KMS-11 (cell line): Measurements from ENCODE around the gene ARHGEF26.

ENCODE experiments used
- H2AFZ ChIP-seq: fragments of 200-600 bp; sonication (generic); 2 replicates; pipeline ENCODE4 v1.6.1; 2016; ENCODE audit warnings: antibody characterized with exemption, mixed run types, low read depth
- H3K27ac ChIP-seq: fragments of 200-600 bp; sonication (generic); 2 replicates; pipeline ENCODE4 v1.6.1; 2016; ENCODE audit warnings: mild to moderate bottlenecking, mixed run types
- H3K27me3 ChIP-seq: fragments of 200-600 bp; sonication (generic); 2 replicates; pipeline ENCODE4 v1.6.1; 2017; ENCODE audit warnings: mild to moderate bottlenecking, low read depth, mixed run types, moderate library complexity; ENCODE audit not compliant: insufficient read depth
- H3K36me3 ChIP-seq: fragments of 200-600 bp; sonication (generic); 2 replicates; pipeline ENCODE4 v1.6.1; 2017; ENCODE audit warnings: mild to moderate bottlenecking, mixed run types; ENCODE audit not compliant: insufficient read depth
- H3K4me1 ChIP-seq: fragments of 200-600 bp; sonication (generic); 2 replicates; pipeline ENCODE4 v1.6.1; 2016; ENCODE audit warnings: mild to moderate bottlenecking, low read depth, mixed run types; ENCODE audit not compliant: poor library complexity, severe bottlenecking
- H3K4me2 ChIP-seq: fragments of 200-600 bp; sonication (generic); 2 replicates; pipeline ENCODE4 v1.7.0; 2016; ENCODE audit warnings: mild to moderate bottlenecking, mixed run types
- H3K4me3 ChIP-seq: fragments of 200-600 bp; sonication (generic); IDR thresholded peaks from 2 replicates; pipeline ENCODE4 v1.6.1; 2017; ENCODE audit warnings: low read depth, low read length, mixed read lengths; ENCODE audit not compliant: insufficient read depth
- H3K79me2 ChIP-seq: fragments of 200-600 bp; sonication (generic); 2 replicates; pipeline ENCODE4 v1.6.1; 2016; ENCODE audit warnings: low read depth, mixed run types; ENCODE audit not compliant: insufficient read depth
- H3K9ac ChIP-seq: fragments of 200-600 bp; sonication (generic); 2 replicates; pipeline ENCODE4 v1.6.1; 2016; ENCODE audit warnings: mild to moderate bottlenecking, mixed run types
- H4K20me1 ChIP-seq: fragments of 200-600 bp; sonication (generic); 2 replicates; pipeline ENCODE4 v1.6.1; 2016; ENCODE audit warnings: mild to moderate bottlenecking, mixed run types; ENCODE audit not compliant: insufficient read depth
- CTCF ChIP-seq: fragments of 200-600 bp; sonication (generic); conservative IDR thresholded peaks from 2 replicates; pipeline ENCODE4 v1.6.1; 2017; ENCODE audit warnings: low read depth, mild to moderate bottlenecking, antibody characterized with exemption, low read length, moderate library complexity, mixed read lengths

Gene ARHGEF26

GRCh38 chr3:154152741-154153140 is 31.6 kb downstream of the ARHGEF26 start:
- Histone ChIP-seq H3K9ac (no peak overlapping the region), H2AFZ (no peak overlapping the region), H3K4me2 (no peak overlapping the region), H3K27me3 (no peaks in the 10 kb centered on the region), H4K20me1 (no peaks in the 10 kb centered on the region), H3K4me3 (no peak overlapping the region), H3K36me3 (no peaks in the 10 kb centered on the region), H3K79me2 (no peaks in the 10 kb centered on the region), H3K27ac (no peak overlapping the region), H3K4me1 (no peaks in the 10 kb centered on the region)
- TF ChIP-seq CTCF: no peak

GRCh38 chr3:154156530-154156929 is 35.3 kb downstream of the ARHGEF26 start:
- H3K4me1 ChIP-seq: no peaks in the 10 kb centered on the region
- no peaks in the 10 kb centered on the region for H3K36me3 ChIP-seq
- H3K4me2 ChIP-seq: no peak overlapping the region
- H2AFZ ChIP-seq: no peak overlapping the region
- H3K9ac ChIP-seq: no peak overlapping the region
- H3K27me3 ChIP-seq: no peaks in the 10 kb centered on the region
- H3K79me2 ChIP-seq: no peaks in the 10 kb centered on the region
- no peak overlapping the region for H3K4me3 ChIP-seq
- no peak for TF ChIP-seq CTCF
- no peak overlapping the region for H3K27ac ChIP-seq
- H4K20me1 ChIP-seq: no peaks in the 10 kb centered on the region

- Histone ChIP-seq H3K4me1 (peaks cover 8% of the 10 kb centered on the region), H3K27ac (no peak overlapping the region), H4K20me1 (no peaks in the 10 kb centered on the region), H3K27me3 (no peaks in the 10 kb centered on the region), H3K4me3 (no peak overlapping the region), H3K4me2 (no peak overlapping the region), H2AFZ (no peak overlapping the region), H3K9ac (no peak overlapping the region), H3K36me3 (no peaks in the 10 kb centered on the region), H3K79me2 (no peaks in the 10 kb centered on the region)
- no peak for TF ChIP-seq CTCF
Measured at GRCh38 chr3:154161806-154162205, 40.6 kb downstream of the ARHGEF26 start.

GRCh38 chr3:154164387-154164786 is 43.2 kb downstream of the ARHGEF26 start:
- Histone ChIP-seq H3K27ac (no peak overlapping the region), H3K36me3 (no peaks in the 10 kb centered on the region), H2AFZ (no peak overlapping the region), H3K4me1 (peaks cover 34% of the 10 kb centered on the region), H3K79me2 (no peaks in the 10 kb centered on the region), H3K4me3 (no peak overlapping the region), H3K4me2 (no peak overlapping the region), H4K20me1 (no peaks in the 10 kb centered on the region), H3K27me3 (no peaks in the 10 kb centered on the region), H3K9ac (no peak overlapping the region)
- TF ChIP-seq CTCF: no peak
